ENCODE measurements around the gene P3H1.

DNA sequence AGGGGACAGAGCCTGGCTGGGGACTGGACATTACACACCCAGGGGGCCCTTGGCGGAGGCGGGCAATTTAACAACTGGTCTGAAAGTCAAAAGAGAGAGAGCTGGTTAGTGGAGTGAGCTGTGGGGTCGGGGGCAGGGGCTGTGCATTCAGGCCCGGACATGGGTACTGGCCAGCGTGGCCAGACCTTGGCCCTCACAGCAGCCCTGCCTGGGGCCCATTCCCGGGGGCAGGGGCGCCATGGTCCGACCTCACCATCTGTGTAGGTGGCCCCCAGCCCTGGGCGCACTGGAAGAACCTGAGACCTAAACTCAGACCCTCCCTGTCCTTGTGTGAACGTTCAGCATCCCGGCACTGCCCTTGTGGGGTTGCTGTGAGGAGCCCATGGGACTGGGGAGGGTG, 31.8 kb downstream of the P3H1 start:
- TF ChIP-seq POLR2A (IDR thresholded peaks at IDR 0.05), result no peak
- TF ChIP-seq, protein P1, sequence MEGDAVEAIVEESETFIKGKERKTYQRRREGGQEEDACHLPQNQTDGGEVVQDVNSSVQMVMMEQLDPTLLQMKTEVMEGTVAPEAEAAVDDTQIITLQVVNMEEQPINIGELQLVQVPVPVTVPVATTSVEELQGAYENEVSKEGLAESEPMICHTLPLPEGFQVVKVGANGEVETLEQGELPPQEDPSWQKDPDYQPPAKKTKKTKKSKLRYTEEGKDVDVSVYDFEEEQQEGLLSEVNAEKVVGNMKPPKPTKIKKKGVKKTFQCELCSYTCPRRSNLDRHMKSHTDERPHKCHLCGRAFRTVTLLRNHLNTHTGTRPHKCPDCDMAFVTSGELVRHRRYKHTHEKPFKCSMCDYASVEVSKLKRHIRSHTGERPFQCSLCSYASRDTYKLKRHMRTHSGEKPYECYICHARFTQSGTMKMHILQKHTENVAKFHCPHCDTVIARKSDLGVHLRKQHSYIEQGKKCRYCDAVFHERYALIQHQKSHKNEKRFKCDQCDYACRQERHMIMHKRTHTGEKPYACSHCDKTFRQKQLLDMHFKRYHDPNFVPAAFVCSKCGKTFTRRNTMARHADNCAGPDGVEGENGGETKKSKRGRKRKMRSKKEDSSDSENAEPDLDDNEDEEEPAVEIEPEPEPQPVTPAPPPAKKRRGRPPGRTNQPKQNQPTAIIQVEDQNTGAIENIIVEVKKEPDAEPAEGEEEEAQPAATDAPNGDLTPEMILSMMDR (IDR thresholded peaks at IDR 0.05), result no peak
